Measurements from ENCODE around the gene ANKMY2.
"Not testable (repeated sequence)": the region's sequence is repeated elsewhere in the genome, so short reads cannot be mapped to it uniquely, and the experiment has no call there.

The ANKMY2 gene

DNA sequence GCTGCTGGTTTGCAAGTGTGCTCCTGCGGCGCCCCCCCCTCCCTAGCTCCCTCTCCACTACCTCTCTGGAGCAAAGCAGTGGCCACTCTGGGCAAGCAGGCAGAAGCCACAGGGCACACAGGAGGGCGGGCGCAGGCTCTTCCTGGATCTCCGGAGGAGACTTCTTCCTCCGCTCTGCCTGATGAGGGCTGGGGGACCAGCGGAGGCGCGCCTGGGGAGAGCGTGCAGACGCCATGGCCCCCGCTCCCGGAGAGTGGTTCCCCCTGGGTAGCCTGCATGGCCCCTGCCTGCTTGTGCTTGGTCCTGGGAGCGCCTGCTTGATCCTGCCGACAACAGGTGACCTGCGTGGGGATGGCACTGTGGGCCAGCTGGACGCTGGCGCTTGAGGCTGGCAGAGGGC is 29.0 kb downstream of the ANKMY2 start:
- DNase-seq, result no peak

DNA sequence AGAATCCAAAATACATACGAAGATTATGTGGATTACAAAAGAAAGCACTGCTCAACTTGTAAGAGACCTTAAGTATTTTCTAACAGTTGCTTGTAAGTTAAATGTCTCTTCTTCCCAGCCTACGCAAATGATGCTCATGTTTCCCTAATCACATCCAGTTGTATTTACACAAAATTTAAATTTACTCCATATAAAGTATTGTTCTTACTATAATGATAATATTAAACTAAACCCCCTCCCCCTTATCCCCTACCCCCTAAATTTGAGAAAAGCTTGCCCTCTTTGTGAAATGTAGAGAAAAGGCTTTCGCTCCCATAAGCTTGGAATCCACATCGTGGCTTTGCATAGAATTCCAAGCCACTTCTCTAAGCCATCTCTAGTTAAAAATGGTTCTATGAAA is 29.4 kb downstream of the ANKMY2 start:
- DNase-seq, result no peak

- no peak for DNase-seq
These were observed 30.3 kb downstream of the ANKMY2 start for GRCh38 chr7:16615228-16615627.

DNA sequence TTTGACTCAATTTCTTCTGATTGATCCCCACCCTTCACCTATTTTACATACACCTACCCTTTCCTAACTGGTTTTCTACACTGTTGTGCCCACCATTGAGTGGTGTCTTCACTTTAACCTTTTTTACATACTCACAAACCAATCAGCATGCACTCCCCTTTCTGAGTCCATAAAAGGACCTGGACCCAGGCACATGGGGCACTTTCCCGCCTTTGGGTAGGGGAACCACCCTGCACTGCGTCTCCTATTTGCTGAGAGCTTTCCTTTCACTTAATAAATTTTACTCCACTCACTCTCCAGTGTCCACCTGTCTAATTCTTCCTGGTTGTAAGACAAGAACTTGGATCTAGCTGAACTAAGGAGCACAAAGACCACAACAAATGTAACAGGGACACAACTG is 33.8 kb downstream of the ANKMY2 start:
- no peak for DNase-seq

DNA sequence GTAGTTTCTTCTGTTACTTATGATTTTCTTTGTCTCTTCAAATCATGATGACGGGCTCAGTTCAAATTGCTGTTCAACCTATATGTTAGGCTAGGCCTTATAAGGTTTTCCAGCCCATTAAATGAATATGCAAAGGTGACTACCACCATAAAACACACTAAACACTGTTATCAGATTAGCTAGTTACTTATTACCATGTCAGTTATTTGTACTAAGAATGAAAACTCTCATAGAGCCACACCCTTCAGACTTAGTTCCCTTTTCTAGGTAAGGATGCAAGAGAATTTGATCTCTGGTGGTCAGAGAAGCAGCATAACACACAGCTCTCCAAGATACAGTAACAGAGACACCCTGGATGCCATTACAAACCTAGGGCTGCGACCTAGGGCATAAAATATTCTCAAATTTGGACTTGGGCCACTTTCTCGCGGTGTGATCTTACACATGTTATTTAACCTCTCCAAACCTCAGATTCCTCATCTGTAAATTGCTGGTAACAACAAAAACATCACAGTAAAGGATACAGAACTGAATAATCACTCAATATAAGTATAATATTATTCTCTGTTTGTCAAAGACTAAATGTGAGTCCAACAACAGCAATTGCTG is 35.6 kb downstream of the ANKMY2 start:
- DNase-seq, result no peak

GRCh38 chr7:16606704-16607103 is 38.9 kb downstream of the ANKMY2 start:
- no peak for DNase-seq

DNA sequence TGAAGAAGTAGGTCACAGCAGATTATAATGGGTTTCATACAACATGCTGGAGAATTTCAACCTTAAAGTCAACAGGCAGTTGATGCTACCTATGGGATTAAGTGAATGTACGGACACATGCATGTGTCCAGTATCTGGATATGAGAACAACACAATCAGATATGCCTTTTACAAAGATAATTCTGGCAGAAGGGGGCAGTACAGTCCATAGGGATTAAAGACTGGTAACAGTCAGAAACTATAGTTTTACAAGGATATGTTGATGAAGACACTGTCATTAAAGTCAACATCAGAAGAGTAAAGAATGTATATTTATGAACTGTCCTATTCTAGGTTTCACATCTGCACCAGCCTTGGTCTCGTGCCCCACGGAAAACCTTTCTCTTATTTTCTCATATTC is 41.5 kb downstream of the ANKMY2 start:
- DNase-seq, result no peak

GRCh38 chr7:16603633-16604032 is 41.9 kb downstream of the ANKMY2 start:
- DNase-seq, result no peak

GRCh38 chr7:16599860-16600259 is 45.7 kb downstream of the ANKMY2 start:
- DNase-seq, result no peak

DNA sequence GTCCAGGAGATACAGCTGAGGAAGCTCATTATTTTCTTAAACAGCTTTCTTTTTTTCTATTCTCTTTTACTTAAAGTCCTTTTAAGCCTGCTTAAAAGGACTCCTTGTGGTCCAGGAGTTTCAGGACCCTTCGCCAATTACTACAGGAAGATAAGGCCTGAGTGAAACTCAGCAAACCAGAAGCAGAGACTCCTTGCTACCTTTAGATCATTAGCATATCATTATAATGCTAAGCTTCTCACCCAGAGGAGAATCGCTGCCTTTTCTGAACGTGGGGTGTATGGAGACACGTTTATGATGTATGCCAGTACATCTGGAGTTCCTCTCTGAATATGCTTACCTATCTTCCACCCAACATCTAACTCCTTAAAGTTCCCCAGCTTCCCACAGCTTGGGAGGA is 47.5 kb downstream of the ANKMY2 start:
- DNase-seq, result no peak

DNA sequence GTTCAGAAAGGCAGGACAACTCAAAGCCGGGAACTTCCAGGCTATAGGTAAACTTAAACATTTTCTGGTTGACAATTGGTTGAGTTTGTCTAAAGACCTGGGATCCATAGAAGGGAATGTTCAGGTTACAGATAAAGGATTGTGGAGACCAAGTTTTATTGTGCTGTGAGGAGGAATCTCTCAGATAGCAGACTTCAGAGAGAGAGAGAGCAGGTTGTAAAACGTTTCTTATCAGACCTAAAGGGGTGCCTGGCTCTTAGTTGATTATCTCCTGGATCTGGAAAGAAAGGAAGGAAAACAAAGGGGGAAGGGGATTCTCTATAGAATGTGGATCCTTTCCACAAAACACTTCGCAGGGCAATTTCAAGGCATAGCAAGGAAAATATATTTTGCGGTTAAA is 50.0 kb downstream of the ANKMY2 start:
- DNase-seq, result not testable (repeated sequence)

- no peak for DNase-seq
These were observed 50.9 kb downstream of the ANKMY2 start for GRCh38 chr7:16594676-16595075.

- DNase-seq, result no peak
These were observed 51.5 kb downstream of the ANKMY2 start for GRCh38 chr7:16594061-16594460.

DNA sequence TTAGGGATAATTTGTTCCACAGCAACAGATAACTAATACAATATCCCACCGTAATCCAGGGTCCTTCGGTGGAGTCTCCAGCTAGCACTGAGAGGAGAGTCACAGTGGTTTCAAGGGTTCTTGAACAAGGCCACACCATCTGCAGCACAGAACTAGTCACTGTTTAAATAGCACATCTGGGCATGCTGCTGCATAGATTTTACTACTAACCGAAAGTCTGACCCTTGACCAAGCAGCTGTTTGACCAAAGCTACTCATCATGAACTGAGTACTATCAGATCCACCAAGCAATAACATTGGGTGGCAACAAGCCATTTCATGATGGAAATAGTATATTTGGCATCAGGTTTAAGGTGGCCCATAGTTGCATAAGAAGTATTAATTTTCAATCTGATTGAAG is 53.2 kb downstream of the ANKMY2 start:
- DNase-seq, result no peak

DNA sequence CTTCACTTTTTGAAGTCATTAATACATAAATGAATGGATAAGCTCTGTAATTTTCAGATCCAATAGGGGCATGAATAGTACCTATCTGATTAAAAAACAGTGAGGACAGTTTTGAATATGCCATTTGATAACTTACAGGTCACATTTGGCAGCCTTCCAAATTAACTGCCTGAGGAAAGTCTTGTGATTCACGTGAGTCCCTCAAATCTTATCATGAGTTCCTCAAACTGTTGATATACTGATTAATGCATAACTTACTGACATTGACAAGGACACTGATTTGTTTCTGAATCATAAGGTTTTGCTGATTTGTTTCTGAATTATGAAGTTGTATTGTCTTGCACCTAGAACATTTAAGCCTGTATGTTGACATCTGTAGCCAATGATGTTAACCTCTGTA is 55.1 kb downstream of the ANKMY2 start:
- no peak for DNase-seq

- no peak for DNase-seq
These were observed 55.7 kb downstream of the ANKMY2 start for GRCh38 chr7:16589881-16590280.

- no peak for DNase-seq
These were observed 57.8 kb downstream of the ANKMY2 start for GRCh38 chr7:16587790-16588189.

DNA sequence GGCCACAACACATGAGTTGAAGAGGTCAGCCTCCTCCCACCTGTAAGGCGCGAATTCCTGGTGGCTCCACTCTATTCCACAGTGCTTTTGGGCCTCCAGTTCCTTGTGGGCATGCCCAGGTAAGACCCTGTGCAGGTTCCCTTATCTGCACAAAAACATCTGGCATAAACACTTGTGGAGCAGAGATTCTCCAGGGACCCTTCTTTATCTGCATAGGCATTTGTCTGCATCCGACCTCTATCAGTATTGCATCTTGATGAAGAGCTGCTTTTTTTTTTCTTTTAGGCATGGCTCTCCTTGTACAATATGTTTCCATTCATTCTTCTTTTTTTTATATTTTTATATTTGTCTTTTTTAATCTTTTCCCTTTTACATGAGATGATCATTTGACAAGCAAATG is 58.4 kb downstream of the ANKMY2 start:
- DNase-seq, result no peak

DNA sequence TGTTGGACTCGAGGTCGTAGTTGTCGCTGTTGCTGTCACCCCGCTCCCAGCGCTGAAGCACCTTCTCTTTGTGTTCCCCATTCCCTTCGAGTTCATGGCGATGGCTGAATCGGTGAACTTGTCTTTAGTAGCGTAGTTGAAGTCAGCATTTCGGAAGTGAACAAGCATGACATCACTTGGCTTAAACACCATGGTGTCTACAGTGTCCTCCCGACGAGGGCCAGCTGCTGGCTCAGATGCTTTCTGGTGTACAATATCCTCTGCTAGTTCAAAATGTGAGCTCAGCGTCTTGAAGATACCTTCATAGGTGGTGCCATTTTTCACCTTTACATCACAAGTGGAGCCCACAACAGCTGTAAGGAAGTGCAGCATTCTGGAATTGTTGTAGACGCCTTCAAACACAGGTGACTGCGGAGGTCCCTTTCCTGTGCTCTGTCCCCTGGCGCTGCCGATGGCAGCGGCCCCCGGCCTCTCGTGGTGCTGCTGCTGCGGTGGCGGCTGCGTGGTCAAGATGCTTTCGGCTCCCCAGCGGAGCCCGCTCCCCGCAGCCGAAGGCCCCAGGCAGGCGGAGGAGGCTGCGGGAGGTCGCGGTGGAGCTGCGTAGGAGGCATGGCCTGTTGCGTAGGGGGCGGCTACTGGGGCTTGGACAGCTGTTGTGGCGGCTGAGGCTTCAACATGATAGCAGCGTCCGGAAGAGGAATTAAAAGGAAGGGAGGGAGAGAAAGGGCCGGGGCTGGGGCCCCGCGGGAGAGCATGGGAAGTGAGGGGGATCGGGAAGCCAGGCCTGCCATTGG is 59.3 kb downstream of the ANKMY2 start:
- DNase-seq, result no peak

DNA sequence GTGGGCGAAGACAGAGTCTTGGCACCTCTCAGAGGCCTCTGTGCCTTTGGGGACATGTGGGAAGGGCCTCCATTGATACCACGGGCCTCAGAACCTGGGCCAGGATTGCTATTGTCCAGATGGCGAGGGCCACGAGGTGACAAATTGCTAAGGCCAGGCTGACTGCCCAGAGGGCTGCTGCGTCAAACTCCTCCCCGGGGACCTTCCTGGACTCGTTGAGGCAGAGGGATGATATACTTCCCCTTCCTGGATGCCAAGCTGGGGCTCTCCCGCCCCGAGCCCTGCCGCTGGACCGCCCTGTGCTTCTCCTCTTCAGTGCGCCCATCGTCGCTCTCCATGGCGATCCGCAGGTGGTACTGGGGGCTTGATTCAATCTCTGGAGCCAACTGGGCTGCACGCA is 60.0 kb downstream of the ANKMY2 start:
- no peak for DNase-seq

GRCh38 chr7:16583834-16584233 is 61.7 kb downstream of the ANKMY2 start:
- DNase-seq, result no peak

DNA sequence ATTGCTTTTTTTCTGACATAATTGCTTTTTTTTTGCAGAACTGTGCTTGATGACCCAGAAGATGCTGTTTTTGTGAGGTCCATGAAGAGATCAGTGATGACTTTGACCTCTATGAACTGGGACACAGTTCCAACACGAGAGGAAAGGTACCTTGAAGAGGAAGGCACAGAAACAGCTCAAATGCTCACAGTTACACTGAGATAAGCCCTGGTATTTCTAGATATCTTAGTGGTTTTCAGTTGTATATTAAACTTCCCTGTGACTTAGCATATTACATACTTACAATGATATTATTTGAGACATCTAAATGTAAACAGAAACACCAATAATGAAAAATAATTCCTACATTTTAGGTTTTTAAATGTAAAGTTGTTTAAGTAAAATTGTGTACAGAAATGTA is 64.3 kb downstream of the ANKMY2 start:
- DNase-seq, result no peak

DNA sequence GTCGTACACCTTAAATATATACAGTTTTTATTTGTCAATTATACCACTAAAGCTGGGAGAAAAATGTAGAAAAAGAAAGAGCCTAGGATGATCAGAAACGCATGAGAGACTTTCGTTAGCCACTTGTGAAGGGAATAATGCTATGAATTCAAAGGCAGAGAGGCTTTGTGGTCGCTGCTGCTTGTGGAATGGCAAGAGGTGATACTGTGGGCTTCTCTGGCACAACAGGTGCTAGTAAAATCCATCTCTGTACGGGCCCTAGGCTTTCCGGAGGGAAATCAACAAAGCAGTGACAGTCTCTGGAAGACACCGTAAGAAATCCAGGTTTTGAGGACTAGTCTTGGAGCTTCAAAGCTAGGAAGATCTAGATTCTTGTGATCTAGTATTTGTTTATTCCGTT is 66.3 kb downstream of the ANKMY2 start:
- no peak for DNase-seq

DNA sequence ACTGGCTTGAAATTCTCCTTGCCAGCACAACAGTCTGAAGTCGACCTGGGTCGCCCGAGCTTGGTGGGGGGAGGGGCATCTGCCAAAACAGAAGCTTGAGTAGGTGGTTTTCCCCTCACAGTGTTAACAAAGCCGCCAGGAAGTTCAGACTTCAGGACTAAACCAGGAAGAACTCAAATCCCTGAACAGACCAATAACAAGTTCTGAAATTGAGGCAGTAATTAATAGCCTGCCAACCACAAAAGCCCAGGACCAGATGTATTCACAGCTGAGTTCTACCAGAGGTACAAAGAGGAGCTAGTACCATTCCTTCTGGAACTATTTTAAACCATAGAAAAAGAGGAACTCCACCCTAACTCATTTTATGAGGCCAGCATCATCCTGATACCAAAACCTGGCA is 73.6 kb downstream of the ANKMY2 start:
- DNase-seq, result no peak

GRCh38 chr7:16564909-16565426 is 80.6 kb downstream of the ANKMY2 start:
- DNase-seq, result no peak

Data from activated T-cell treated with anti-CD3 and anti-CD28 coated beads, Interleukin-2, amount 50 U/mL, for 48 hours (primary cell).